CD4-positive, alpha-beta T cell treated with Interleukin-12 subunit alpha and Interleukin-12 subunit beta, for 1 hour (primary cell): ENCODE results near the gene PCIF1.
"Not testable (repeated sequence)": the region's sequence is repeated elsewhere in the genome, so short reads cannot be mapped to it uniquely, and the experiment has no call there.

Source experiments
- DNase-seq: peaks from one replicate; pipeline ENCODE4 v3.0.0-alpha.2; 2020

Gene PCIF1

GRCh38 chr20:45934586-45935415, at the start of gene PCIF1:
Gene PCIF1, plus strand, starts transcription at chr20:45934683. Its CDS starts 4,317 bp downstream, at chr20:45939000.
- peak; percentile 98 for DNase-seq

- no peak for DNase-seq
These were observed 47.7 kb upstream of the PCIF1 start for GRCh38 chr20:45886590-45887345.

GRCh38 chr20:45887346-45887715, 47.2 kb upstream of the PCIF1 start, which contains the start of gene SPATA25:
Gene SPATA25, minus strand, starts transcription at chr20:45887622. Its CDS starts 32 bp downstream, at chr20:45887590.
- no peak for DNase-seq

GRCh38 chr20:45888681-45889080, 45.8 kb upstream of the PCIF1 start:
- DNase-seq: no peak

- DNase-seq: peak; percentile 52
These were observed 44.2 kb upstream of the PCIF1 start for GRCh38 chr20:45890077-45890984.

- DNase-seq: peak; percentile 85
These were observed 43.2 kb upstream of the PCIF1 start, which contains the start of the genes CTSA and NEURL2 for GRCh38 chr20:45890985-45891983. Gene CTSA, plus strand, starts transcription at chr20:45891335. Its CDS starts 234 bp downstream, at chr20:45891569. Gene NEURL2, minus strand, starts transcription at chr20:45891208. Its CDS starts 217 bp downstream, at chr20:45890991.

GRCh38 chr20:45892049-45892825, 42.2 kb upstream of the PCIF1 start:
- DNase-seq: no peak

GRCh38 chr20:45892828-45893500, 41.5 kb upstream of the PCIF1 start:
- DNase-seq: peak; percentile 28

- no peak for DNase-seq
These were observed 40.7 kb upstream of the PCIF1 start for GRCh38 chr20:45893831-45894230.

GRCh38 chr20:45894797-45895196, 39.7 kb upstream of the PCIF1 start:
- no peak for DNase-seq

- DNase-seq: no peak
These were observed 37.8 kb upstream of the PCIF1 start for GRCh38 chr20:45896641-45897161.

- no peak for DNase-seq
These were observed 37.2 kb upstream of the PCIF1 start for GRCh38 chr20:45897289-45897688.

- DNase-seq: no peak
These were observed 36.8 kb upstream of the PCIF1 start for GRCh38 chr20:45897692-45898091.

GRCh38 chr20:45898285-45898684, 36.2 kb upstream of the PCIF1 start:
- DNase-seq: no peak

- DNase-seq: no peak
These were observed 35.2 kb upstream of the PCIF1 start for GRCh38 chr20:45899046-45899835.

GRCh38 chr20:45901332-45901731, 33.2 kb upstream of the PCIF1 start:
- not testable (repeated sequence) for DNase-seq

GRCh38 chr20:45902199-45902701, 32.2 kb upstream of the PCIF1 start:
- DNase-seq: no peak
